ENCODE measurements around the gene SLC8B1. TPM values are rescaled to one million over a fixed set of nuclear protein-coding genes. Genes with fewer than 3 reads are reported as not detected.

The SLC8B1 gene
- polyA plus RNA-seq, 1 donor from 2014 or later: 1.1 TPM

DNA sequence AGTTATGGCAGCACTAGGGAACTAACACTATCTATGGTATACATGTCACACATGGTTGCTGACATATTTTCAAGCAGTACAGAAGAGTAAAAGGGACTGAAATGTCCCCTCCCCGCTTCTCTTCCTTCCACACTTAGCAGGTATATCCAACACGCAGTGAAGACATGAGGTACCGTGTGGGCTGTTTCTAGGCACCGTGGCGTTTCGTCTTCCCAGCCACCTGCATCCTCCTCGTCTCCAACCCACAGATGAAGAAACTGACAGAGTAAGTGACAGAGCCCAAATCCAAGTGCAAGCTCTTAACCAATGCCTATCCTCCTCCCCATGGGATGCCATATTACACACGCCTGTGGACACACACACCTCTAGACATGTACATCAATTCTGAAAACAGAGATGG, 32.4 kb downstream of the SLC8B1 start:
- Histone ChIP-seq H3K27me3 (ENCODE audit: insufficient read depth, low read depth, low read length) (peaks cover 3% of the 10 kb centered on the region), H2AFZ (ENCODE audit: low read depth, low read length) (no peak overlapping the region), H3K4me2 (ENCODE audit: low read length) (no peak overlapping the region), H3K9me2 (ENCODE audit: insufficient read depth, low read length) (no peaks in the 10 kb centered on the region), H3K27ac (ENCODE audit: low read length) (no peak overlapping the region), H3K36me3 (ENCODE audit: insufficient read depth, low read length) (no peaks in the 10 kb centered on the region), H3K79me2 (replicated peaks; ENCODE audit: insufficient read depth, low read length) (no peaks in the 10 kb centered on the region), H3K9me3 (ENCODE audit: low read length) (no peaks in the 10 kb centered on the region), H3K9ac (ENCODE audit: low read length) (no peak overlapping the region), H3F3A (ENCODE audit: insufficient read depth, low read length, poor library complexity, severe bottlenecking) (no peaks in the 10 kb centered on the region), H4K20me1 (ENCODE audit: insufficient read depth) (no peaks in the 10 kb centered on the region), H3K4me3 (ENCODE audit: low read length) (no peak overlapping the region)
- TF ChIP-seq EZH2 (IDR thresholded peaks at IDR 0.05; ENCODE audit: borderline replicate concordance, insufficient read depth, low read length, poor library complexity, severe bottlenecking): no peak
- TF ChIP-seq EP300 (conservative IDR thresholded peaks at IDR 0.05; ENCODE audit: poor library complexity, severe bottlenecking): no peak
- no peak for TF ChIP-seq SMC3 (conservative IDR thresholded peaks at IDR 0.05; ENCODE audit: poor library complexity)
- TF ChIP-seq RAD21 (conservative IDR thresholded peaks at IDR 0.05): no peak
- no peak for TF ChIP-seq MXI1 (conservative IDR thresholded peaks at IDR 0.05; ENCODE audit: poor library complexity, severe bottlenecking)
- TF ChIP-seq, protein P1, sequence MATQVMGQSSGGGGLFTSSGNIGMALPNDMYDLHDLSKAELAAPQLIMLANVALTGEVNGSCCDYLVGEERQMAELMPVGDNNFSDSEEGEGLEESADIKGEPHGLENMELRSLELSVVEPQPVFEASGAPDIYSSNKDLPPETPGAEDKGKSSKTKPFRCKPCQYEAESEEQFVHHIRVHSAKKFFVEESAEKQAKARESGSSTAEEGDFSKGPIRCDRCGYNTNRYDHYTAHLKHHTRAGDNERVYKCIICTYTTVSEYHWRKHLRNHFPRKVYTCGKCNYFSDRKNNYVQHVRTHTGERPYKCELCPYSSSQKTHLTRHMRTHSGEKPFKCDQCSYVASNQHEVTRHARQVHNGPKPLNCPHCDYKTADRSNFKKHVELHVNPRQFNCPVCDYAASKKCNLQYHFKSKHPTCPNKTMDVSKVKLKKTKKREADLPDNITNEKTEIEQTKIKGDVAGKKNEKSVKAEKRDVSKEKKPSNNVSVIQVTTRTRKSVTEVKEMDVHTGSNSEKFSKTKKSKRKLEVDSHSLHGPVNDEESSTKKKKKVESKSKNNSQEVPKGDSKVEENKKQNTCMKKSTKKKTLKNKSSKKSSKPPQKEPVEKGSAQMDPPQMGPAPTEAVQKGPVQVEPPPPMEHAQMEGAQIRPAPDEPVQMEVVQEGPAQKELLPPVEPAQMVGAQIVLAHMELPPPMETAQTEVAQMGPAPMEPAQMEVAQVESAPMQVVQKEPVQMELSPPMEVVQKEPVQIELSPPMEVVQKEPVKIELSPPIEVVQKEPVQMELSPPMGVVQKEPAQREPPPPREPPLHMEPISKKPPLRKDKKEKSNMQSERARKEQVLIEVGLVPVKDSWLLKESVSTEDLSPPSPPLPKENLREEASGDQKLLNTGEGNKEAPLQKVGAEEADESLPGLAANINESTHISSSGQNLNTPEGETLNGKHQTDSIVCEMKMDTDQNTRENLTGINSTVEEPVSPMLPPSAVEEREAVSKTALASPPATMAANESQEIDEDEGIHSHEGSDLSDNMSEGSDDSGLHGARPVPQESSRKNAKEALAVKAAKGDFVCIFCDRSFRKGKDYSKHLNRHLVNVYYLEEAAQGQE (IDR thresholded peaks at IDR 0.05; ENCODE audit: borderline replicate concordance): no peak
- no peak for TF ChIP-seq TAF1 (IDR thresholded peaks at IDR 0.05; ENCODE audit: low read depth)
- no peak for TF ChIP-seq POLR2AphosphoS5 (IDR thresholded peaks at IDR 0.05)
- TF ChIP-seq, protein P2, sequence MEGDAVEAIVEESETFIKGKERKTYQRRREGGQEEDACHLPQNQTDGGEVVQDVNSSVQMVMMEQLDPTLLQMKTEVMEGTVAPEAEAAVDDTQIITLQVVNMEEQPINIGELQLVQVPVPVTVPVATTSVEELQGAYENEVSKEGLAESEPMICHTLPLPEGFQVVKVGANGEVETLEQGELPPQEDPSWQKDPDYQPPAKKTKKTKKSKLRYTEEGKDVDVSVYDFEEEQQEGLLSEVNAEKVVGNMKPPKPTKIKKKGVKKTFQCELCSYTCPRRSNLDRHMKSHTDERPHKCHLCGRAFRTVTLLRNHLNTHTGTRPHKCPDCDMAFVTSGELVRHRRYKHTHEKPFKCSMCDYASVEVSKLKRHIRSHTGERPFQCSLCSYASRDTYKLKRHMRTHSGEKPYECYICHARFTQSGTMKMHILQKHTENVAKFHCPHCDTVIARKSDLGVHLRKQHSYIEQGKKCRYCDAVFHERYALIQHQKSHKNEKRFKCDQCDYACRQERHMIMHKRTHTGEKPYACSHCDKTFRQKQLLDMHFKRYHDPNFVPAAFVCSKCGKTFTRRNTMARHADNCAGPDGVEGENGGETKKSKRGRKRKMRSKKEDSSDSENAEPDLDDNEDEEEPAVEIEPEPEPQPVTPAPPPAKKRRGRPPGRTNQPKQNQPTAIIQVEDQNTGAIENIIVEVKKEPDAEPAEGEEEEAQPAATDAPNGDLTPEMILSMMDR (IDR thresholded peaks at IDR 0.05; ENCODE audit: poor library complexity, severe bottlenecking): no peak

GRCh38 chr12:113301811-113302210, 33.1 kb downstream of the SLC8B1 start:
- H3K27ac ChIP-seq (ENCODE audit: low read length): no peak overlapping the region
- no peaks in the 10 kb centered on the region for H3F3A ChIP-seq (ENCODE audit: insufficient read depth, low read length, poor library complexity, severe bottlenecking)
- no peaks in the 10 kb centered on the region for H3K9me3 ChIP-seq (ENCODE audit: low read length)
- no peak overlapping the region for H3K9ac ChIP-seq (ENCODE audit: low read length)
- no peak overlapping the region for H3K4me2 ChIP-seq (ENCODE audit: low read length)
- TF ChIP-seq TAF1 (IDR thresholded peaks at IDR 0.05; ENCODE audit: low read depth): no peak
- TF ChIP-seq EP300 (conservative IDR thresholded peaks at IDR 0.05; ENCODE audit: poor library complexity, severe bottlenecking): no peak
- TF ChIP-seq POLR2AphosphoS5 (IDR thresholded peaks at IDR 0.05): no peak
- TF ChIP-seq EZH2 (IDR thresholded peaks at IDR 0.05; ENCODE audit: borderline replicate concordance, insufficient read depth, low read length, poor library complexity, severe bottlenecking): no peak
- TF ChIP-seq MXI1 (conservative IDR thresholded peaks at IDR 0.05; ENCODE audit: poor library complexity, severe bottlenecking): no peak
- TF ChIP-seq, protein P2 (IDR thresholded peaks at IDR 0.05; ENCODE audit: poor library complexity, severe bottlenecking): no peak
- TF ChIP-seq SMC3 (conservative IDR thresholded peaks at IDR 0.05; ENCODE audit: poor library complexity): no peak
- no peak for TF ChIP-seq RAD21 (conservative IDR thresholded peaks at IDR 0.05)
- TF ChIP-seq, protein P1 (IDR thresholded peaks at IDR 0.05; ENCODE audit: borderline replicate concordance): no peak
- H3K9me2 ChIP-seq (ENCODE audit: insufficient read depth, low read length): no peaks in the 10 kb centered on the region
- no peaks in the 10 kb centered on the region for H3K36me3 ChIP-seq (ENCODE audit: insufficient read depth, low read length)
- H3K79me2 ChIP-seq (replicated peaks; ENCODE audit: insufficient read depth, low read length): no peaks in the 10 kb centered on the region
- peaks cover 3% of the 10 kb centered on the region for H3K27me3 ChIP-seq (ENCODE audit: insufficient read depth, low read depth, low read length)
- H4K20me1 ChIP-seq (ENCODE audit: insufficient read depth): no peaks in the 10 kb centered on the region
- no peak overlapping the region for H3K4me3 ChIP-seq (ENCODE audit: low read length)
- no peak overlapping the region for H2AFZ ChIP-seq (ENCODE audit: low read depth, low read length)

Data from neural cell (in vitro differentiated cells).